Urothelium cell line (cell line): ENCODE measurements around the gene KLHL24.
A peak's percentile ranks its signal among the peaks of the same experiment; 100 is the strongest.
"Not testable (repeated sequence)": the region's sequence is repeated elsewhere in the genome, so short reads cannot be mapped to it uniquely, and the experiment has no call there.

Source experiments
- DNase-seq: peaks from one replicate; pipeline ENCODE4 v3.0.0; 2011; ENCODE audit warnings: low spot score, mixed read lengths
- FAIRE-seq: peaks from 2 replicates; lab custom pipeline; 2011; peaks lifted over from hg19 to GRCh38; lab: Jason Lieb, UNC

KLHL24 gene

GRCh38 chr3:183632725-183633124 lies 2.7 kb upstream of the KLHL24 start:
- not testable (repeated sequence) for DNase-seq, FAIRE-seq

GRCh38 chr3:183634707-183635106 lies 716 bp upstream of the KLHL24 start:
- DNase-seq (no peak), FAIRE-seq (no peak)

GRCh38 chr3:183635107-183635430 lies 354 bp upstream of the KLHL24 start:
- FAIRE-seq (no peak), DNase-seq (no peak)

- peak; percentile 48 for FAIRE-seq
Measured at GRCh38 chr3:183636221-183637105, 1.0 kb downstream of the KLHL24 start.

GRCh38 chr3:183637106-183637486 lies 1.7 kb downstream of the KLHL24 start:
- DNase-seq (no peak), FAIRE-seq (no peak)

More at GRCh38 chr3:183636221-183637105, 1.0 kb downstream of the KLHL24 start:
- DNase-seq = peak; percentile 91

- DNase-seq, FAIRE-seq: not testable (repeated sequence)
Measured at GRCh38 chr3:183637633-183638032, 2.2 kb downstream of the KLHL24 start.

GRCh38 chr3:183638101-183638852 lies 2.9 kb downstream of the KLHL24 start:
- no peak for FAIRE-seq

GRCh38 chr3:183640635-183641034 lies 5.2 kb downstream of the KLHL24 start:
- FAIRE-seq, DNase-seq: not testable (repeated sequence)

More at GRCh38 chr3:183638101-183638852, 2.9 kb downstream of the KLHL24 start:
- no peak for DNase-seq

GRCh38 chr3:183641882-183642281 lies 6.5 kb downstream of the KLHL24 start:
- DNase-seq (no peak), FAIRE-seq (no peak)

GRCh38 chr3:183644244-183644643 lies 8.8 kb downstream of the KLHL24 start:
- FAIRE-seq = no peak
- DNase-seq = no peak

- no peak for DNase-seq
- FAIRE-seq = no peak
Measured at GRCh38 chr3:183645254-183645653, 9.8 kb downstream of the KLHL24 start.

- DNase-seq (no peak), FAIRE-seq (no peak)
Measured at GRCh38 chr3:183650554-183650953, 15.1 kb downstream of the KLHL24 start.

GRCh38 chr3:183653209-183654064 lies 18.0 kb downstream of the KLHL24 start:
- no peak for DNase-seq

GRCh38 chr3:183654727-183655126 lies 19.3 kb downstream of the KLHL24 start:
- no peak for FAIRE-seq
- DNase-seq = no peak

More at GRCh38 chr3:183653209-183654064, 18.0 kb downstream of the KLHL24 start:
- FAIRE-seq = no peak

- DNase-seq (no peak), FAIRE-seq (no peak)
Measured at GRCh38 chr3:183662099-183662498, 26.7 kb downstream of the KLHL24 start.

GRCh38 chr3:183664913-183665381 lies 29.5 kb downstream of the KLHL24 start:
- FAIRE-seq = no peak
- DNase-seq = peak; percentile 61

GRCh38 chr3:183680061-183680460 lies 44.6 kb downstream of the KLHL24 start:
- FAIRE-seq (no peak), DNase-seq (no peak)

- no peak for DNase-seq
- FAIRE-seq = no peak
Measured at GRCh38 chr3:183687705-183688104, 52.3 kb downstream of the KLHL24 start.

GRCh38 chr3:183688874-183689273 lies 53.5 kb downstream of the KLHL24 start:
- no peak for DNase-seq
- no peak for FAIRE-seq

GRCh38 chr3:183689621-183690020 lies 54.2 kb downstream of the KLHL24 start:
- not testable (repeated sequence) for DNase-seq, FAIRE-seq
